ENCODE results near the gene FBLN2. TPM values are rescaled to one million over a fixed set of nuclear protein-coding genes. Genes with fewer than 3 reads are reported as not detected.

FBLN2 gene
- polyA plus RNA-seq, 1 of the 3 experiments (the other 2 are of a cell fraction), result 5.2 TPM

DNA sequence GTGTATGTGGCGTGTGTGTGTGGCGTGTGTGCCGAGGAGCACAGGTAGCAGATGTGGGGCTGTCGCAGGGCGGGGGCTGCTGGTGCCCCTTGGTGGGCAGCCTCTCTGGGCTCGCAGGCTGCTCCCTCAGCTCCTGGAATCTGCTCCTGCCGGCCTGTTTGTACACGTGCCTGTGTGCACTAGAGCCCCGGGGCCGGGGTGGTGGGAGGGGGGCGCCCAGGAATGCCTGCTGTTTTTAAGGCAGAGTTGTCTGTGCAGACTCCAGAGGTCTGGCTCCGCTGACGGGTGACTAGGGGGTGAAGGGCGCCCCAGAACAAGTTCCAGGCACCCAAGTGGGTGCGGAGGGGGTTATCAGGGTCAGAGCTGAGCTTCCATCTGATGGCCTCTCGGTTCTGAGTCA lies 112.2 kb downstream of the FBLN2 start (continued):
- TF ChIP-seq, protein P1, sequence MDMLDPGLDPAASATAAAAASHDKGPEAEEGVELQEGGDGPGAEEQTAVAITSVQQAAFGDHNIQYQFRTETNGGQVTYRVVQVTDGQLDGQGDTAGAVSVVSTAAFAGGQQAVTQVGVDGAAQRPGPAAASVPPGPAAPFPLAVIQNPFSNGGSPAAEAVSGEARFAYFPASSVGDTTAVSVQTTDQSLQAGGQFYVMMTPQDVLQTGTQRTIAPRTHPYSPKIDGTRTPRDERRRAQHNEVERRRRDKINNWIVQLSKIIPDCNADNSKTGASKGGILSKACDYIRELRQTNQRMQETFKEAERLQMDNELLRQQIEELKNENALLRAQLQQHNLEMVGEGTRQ (IDR thresholded peaks at IDR 0.05; ENCODE audit: borderline replicate concordance, low read depth, low read length), result no peak
- no peak for TF ChIP-seq EP300 (IDR thresholded peaks at IDR 0.05; ENCODE audit: borderline replicate concordance in 1 of 2, low read depth in 1 of 2, low read length in 1 of 2)
- TF ChIP-seq CHD2 (IDR thresholded peaks at IDR 0.05; ENCODE audit: low read length, partially characterized antibody), result no peak
- no peak for TF ChIP-seq GATA2 (CRISPR knock-in tag; IDR thresholded peaks at IDR 0.05)
- TF ChIP-seq SIN3A (IDR thresholded peaks at IDR 0.05; ENCODE audit: borderline replicate concordance, low read depth, low read length), result no peak
- no peak for TF ChIP-seq RXRA (IDR thresholded peaks at IDR 0.05; ENCODE audit: borderline replicate concordance, low read depth)
- TF ChIP-seq RAD21 (IDR thresholded peaks at IDR 0.05; ENCODE audit: low read length), result no peak
- TF ChIP-seq FOXJ3 (CRISPR knock-in tag; IDR thresholded peaks at IDR 0.05), result no peak
- TF ChIP-seq, protein P2, sequence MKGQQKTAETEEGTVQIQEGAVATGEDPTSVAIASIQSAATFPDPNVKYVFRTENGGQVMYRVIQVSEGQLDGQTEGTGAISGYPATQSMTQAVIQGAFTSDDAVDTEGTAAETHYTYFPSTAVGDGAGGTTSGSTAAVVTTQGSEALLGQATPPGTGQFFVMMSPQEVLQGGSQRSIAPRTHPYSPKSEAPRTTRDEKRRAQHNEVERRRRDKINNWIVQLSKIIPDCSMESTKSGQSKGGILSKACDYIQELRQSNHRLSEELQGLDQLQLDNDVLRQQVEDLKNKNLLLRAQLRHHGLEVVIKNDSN (IDR thresholded peaks at IDR 0.05; ENCODE audit: borderline replicate concordance, low read depth), result no peak
- TF ChIP-seq, protein P3, sequence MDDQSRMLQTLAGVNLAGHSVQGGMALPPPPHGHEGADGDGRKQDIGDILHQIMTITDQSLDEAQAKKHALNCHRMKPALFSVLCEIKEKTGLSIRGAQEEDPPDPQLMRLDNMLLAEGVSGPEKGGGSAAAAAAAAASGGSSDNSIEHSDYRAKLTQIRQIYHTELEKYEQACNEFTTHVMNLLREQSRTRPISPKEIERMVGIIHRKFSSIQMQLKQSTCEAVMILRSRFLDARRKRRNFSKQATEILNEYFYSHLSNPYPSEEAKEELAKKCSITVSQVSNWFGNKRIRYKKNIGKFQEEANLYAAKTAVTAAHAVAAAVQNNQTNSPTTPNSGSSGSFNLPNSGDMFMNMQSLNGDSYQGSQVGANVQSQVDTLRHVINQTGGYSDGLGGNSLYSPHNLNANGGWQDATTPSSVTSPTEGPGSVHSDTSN (IDR thresholded peaks at IDR 0.05), result no peak

DNA sequence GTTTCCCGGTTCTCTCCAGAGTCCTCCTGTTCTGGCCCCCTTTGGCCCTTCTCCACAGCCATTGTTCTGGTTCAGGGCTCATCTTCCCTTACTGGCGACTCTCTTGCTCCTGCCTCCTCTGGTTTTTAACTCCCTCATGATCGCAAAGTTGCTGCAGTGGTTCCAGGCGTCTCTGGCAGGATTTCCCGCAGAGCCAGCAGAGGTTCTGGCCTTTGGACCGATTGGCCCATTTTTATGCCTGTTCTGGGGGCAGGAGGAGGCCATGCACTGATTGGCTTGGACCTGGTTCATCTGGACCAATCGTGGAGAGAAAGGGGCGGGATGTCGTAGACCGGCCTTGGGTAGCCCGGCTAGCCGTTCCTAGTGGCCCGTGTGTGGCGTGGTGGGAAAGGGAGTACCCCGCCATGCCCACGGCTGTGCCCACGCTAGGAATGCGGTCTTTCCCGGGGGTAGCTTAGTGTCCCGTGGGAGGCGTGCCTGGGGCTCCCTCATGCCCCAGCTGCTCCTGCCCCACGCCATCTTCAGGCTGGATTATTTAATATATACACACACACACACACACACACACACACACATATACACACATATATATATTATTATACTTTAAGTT lies 113.4 kb downstream of the FBLN2 start:
- no peaks in the 10 kb centered on the region for H3K36me3 ChIP-seq (replicated peaks in 1 of 2; ENCODE audit: control insufficient read depth in 1 of 2, insufficient read depth in 2 of 2, low read length in 1 of 2)
- POLR2A ChIA-PET, result no interaction called here
- H3K27me3 ChIP-seq (ENCODE audit: insufficient read depth), result no peaks in the 10 kb centered on the region
- CTCF ChIA-PET, result interaction anchor here (1.1 to 24.4 kb wide), 5 partner anchors 10 to 221 kb away, joined by 3 to 979 read pairs (median 4); partner anchors contain the start of gene WNT7A
- H3K4me3 ChIP-seq (ENCODE audit: low read depth in 2 of 2, low read length in 1 of 2), result no peak overlapping the region
- H3K79me2 ChIP-seq (ENCODE audit: insufficient read depth), result no peaks in the 10 kb centered on the region
- H4K20me1 ChIP-seq (ENCODE audit: insufficient read depth), result no peaks in the 10 kb centered on the region
- H3F3A ChIP-seq (replicated peaks; ENCODE audit: insufficient read depth), result no peaks in the 10 kb centered on the region
- no peaks in the 10 kb centered on the region for H3K9me3 ChIP-seq
- H2AFZ ChIP-seq (ENCODE audit: low read depth), result no peak overlapping the region
- DNase-seq, result no peak
- 77% methylated on average over 18 of the region's 22 CpGs for WGBS (ENCODE audit: low lambda C conversion rate)
- peaks cover 0 to 9% of the 10 kb centered on the region in 2 experiments; a peak in 1 of 4 replicates for H3K4me1 ChIP-seq (ENCODE audit: control insufficient read depth in 1 of 2, insufficient read depth in 2 of 2, low read depth in 1 of 2, low read length in 1 of 2)
- no peak overlapping the region for H3K4me2 ChIP-seq
- no peaks in the 10 kb centered on the region for H3K9me2 ChIP-seq
- H3K27ac ChIP-seq (ENCODE audit: low read depth in 2 of 2, low read length in 1 of 2), result no peak overlapping the region
- TF ChIP-seq JUND (IDR thresholded peaks at IDR 0.05) (no peak), FOXJ3 (CRISPR knock-in tag; IDR thresholded peaks at IDR 0.05) (no peak), RFX5 (IDR thresholded peaks at IDR 0.05; ENCODE audit: low read length) (no peak), POLR2AphosphoS5 (IDR thresholded peaks at IDR 0.05; ENCODE audit: low read depth, low read length) (no peak), MEF2A (IDR thresholded peaks at IDR 0.05; ENCODE audit: borderline replicate concordance, low read depth) (no peak), RAD21 (IDR thresholded peaks at IDR 0.05; ENCODE audit: low read length) (no peak)
- TF ChIP-seq, protein P4, sequence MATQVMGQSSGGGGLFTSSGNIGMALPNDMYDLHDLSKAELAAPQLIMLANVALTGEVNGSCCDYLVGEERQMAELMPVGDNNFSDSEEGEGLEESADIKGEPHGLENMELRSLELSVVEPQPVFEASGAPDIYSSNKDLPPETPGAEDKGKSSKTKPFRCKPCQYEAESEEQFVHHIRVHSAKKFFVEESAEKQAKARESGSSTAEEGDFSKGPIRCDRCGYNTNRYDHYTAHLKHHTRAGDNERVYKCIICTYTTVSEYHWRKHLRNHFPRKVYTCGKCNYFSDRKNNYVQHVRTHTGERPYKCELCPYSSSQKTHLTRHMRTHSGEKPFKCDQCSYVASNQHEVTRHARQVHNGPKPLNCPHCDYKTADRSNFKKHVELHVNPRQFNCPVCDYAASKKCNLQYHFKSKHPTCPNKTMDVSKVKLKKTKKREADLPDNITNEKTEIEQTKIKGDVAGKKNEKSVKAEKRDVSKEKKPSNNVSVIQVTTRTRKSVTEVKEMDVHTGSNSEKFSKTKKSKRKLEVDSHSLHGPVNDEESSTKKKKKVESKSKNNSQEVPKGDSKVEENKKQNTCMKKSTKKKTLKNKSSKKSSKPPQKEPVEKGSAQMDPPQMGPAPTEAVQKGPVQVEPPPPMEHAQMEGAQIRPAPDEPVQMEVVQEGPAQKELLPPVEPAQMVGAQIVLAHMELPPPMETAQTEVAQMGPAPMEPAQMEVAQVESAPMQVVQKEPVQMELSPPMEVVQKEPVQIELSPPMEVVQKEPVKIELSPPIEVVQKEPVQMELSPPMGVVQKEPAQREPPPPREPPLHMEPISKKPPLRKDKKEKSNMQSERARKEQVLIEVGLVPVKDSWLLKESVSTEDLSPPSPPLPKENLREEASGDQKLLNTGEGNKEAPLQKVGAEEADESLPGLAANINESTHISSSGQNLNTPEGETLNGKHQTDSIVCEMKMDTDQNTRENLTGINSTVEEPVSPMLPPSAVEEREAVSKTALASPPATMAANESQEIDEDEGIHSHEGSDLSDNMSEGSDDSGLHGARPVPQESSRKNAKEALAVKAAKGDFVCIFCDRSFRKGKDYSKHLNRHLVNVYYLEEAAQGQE (IDR thresholded peaks at IDR 0.05; ENCODE audit: low read depth, low read length), result no peak
- no peak overlapping the region for H3K9ac ChIP-seq

All from SK-N-SH (cell line).